Measurements from ENCODE around the gene MTMR1.
A peak's percentile ranks its signal among the peaks of the same experiment; 100 is the strongest.

MTMR1 gene

GRCh38 chrX:150692831-150693724, at the start of gene MTMR1:
TSS of gene MTMR1 (plus strand) at chrX:150693396. CDS start at chrX:150693531, 135 bp downstream.
- DNase-seq (ENCODE audit: low read depth in 2 of 2) = peak in 1 of 2 donors; percentile 11
- peak within 1 kb of the TSS; percentile 58 to 62 for H3K4me3 ChIP-seq (replicated peaks in 1 of 2; ENCODE audit: low read depth in 2 of 2, low read length in 2 of 2)
- TF ChIP-seq CTCF (IDR thresholded peaks at IDR 0.05; ENCODE audit: low read depth, low read length) = no peak

- DNase-seq (ENCODE audit: low read depth in 2 of 2) = no peak
- H3K4me3 ChIP-seq (replicated peaks in 1 of 2; ENCODE audit: low read depth in 2 of 2, low read length in 2 of 2) = no peak overlapping the region
- no peak for TF ChIP-seq CTCF (IDR thresholded peaks at IDR 0.05; ENCODE audit: low read depth, low read length)
These were observed 49.2 kb upstream of the MTMR1 start for GRCh38 chrX:150643958-150644357.

- no peak for TF ChIP-seq CTCF (IDR thresholded peaks at IDR 0.05; ENCODE audit: low read depth, low read length)
- H3K4me3 ChIP-seq (replicated peaks in 1 of 2; ENCODE audit: low read depth in 2 of 2, low read length in 2 of 2) = no peak overlapping the region
These were observed 48.8 kb upstream of the MTMR1 start for GRCh38 chrX:150644422-150644821.

GRCh38 chrX:150647331-150647730, 45.9 kb upstream of the MTMR1 start:
- H3K4me3 ChIP-seq (replicated peaks in 1 of 2; ENCODE audit: low read depth in 2 of 2, low read length in 2 of 2) = no peak overlapping the region
- TF ChIP-seq CTCF (IDR thresholded peaks at IDR 0.05; ENCODE audit: low read depth, low read length) = no peak

More at GRCh38 chrX:150644422-150644821, 48.8 kb upstream of the MTMR1 start:
- DNase-seq (ENCODE audit: low read depth in 2 of 2) = no peak

GRCh38 chrX:150648296-150648940, 44.8 kb upstream of the MTMR1 start:
- no peak for DNase-seq (ENCODE audit: low read depth in 2 of 2)
- H3K4me3 ChIP-seq (replicated peaks in 1 of 2; ENCODE audit: low read depth in 2 of 2, low read length in 2 of 2) = no peak overlapping the region
- no peak for TF ChIP-seq CTCF (IDR thresholded peaks at IDR 0.05; ENCODE audit: low read depth, low read length)

More at GRCh38 chrX:150647331-150647730, 45.9 kb upstream of the MTMR1 start:
- DNase-seq (ENCODE audit: low read depth in 2 of 2) = no peak

GRCh38 chrX:150649096-150649870, 43.9 kb upstream of the MTMR1 start:
- DNase-seq (ENCODE audit: low read depth in 2 of 2) = peak; percentile 51 to 72
- TF ChIP-seq CTCF (IDR thresholded peaks at IDR 0.05; ENCODE audit: low read depth, low read length) = no peak
- no peak overlapping the region for H3K4me3 ChIP-seq (replicated peaks in 1 of 2; ENCODE audit: low read depth in 2 of 2, low read length in 2 of 2)
